ENCODE measurements around the gene TSFM.
A peak's percentile ranks its signal among the peaks of the same experiment; 100 is the strongest.

TSFM gene

DNA sequence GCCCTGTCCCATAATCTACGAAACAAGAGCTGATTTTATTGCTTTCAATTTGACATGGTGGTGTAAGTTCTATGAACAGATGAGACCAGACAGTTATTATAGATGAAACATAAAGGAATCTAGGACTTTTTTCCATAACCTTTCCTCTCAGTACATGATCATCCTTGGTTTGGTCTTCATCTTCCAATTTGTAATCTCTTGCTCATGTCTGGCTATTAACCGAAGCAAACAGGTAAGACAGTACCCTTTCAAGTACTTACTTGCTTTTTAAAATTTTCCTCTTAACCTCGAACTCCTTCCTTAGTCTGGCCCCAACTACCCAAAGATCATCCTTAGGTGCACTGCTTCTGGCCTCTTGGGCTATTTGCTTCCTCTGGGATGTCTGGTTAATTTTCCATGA lies 36.6 kb upstream of the TSFM start:
- no peak for DNase-seq (ENCODE audit: low read depth)

GRCh38 chr12:57749061-57749460 lies 33.5 kb upstream of the TSFM start:
- DNase-seq (ENCODE audit: low read depth) = no peak

DNA sequence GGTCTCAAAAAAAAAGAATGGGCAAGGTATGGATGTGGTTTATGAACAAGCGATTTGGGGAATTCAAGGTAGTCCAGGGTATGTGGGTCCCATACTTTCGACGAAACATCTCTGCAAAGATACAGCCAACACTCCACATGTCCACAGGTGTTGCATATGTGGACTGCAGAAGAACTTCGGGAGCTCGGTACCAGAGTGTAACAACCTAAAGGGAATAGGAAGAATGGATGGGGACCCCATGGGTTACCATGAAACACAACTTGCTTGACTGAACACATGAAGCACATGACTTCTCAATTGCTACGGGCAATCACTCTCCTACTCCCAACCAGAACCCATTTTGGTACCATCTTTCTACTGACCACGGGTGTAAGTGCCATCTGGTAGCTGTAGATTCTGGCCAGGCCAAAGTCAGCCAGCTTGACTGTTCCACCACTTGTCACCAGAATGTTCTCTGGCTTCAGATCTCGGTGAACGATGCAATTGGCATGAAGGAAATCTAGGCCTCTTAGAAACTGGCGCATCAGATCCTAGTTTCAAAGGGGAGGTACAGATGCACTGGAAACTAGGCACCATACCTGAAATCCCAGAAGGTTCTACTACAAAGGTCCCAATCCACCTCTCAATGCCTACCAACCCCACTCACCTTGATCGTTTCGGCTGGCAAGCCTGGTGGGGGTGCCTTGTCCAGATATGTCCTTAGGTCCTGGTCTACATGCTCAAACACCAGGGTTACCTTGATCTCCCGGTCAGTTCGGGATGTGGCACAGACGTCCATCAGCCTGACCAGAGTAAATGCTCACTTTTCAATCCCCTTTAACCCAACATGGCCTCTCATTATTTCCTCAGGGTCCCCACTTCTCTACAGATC lies 31.8 kb upstream of the TSFM start:
- DNase-seq (ENCODE audit: low read depth) = no peak

DNA sequence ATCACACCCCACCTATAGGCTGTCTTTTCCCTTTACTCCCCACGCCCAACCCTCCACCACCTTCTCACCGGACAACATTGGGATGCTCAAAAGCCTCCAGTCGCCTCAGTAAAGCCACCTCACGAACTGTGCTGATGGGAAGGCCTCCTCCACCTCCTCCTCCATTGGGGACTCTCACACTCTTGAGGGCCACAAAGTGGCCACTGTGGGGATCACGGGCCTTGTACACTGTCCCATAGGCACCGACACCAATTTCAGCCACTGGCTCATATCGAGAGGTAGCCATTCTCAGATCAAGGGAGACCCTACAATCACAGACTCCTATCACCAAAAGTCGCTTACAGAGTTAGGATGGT lies 31.2 kb upstream of the TSFM start:
- DNase-seq (ENCODE audit: low read depth) = no peak

- DNase-seq (ENCODE audit: low read depth) = peak; percentile 95
Observed at GRCh38 chr12:57751788-57752667, 30.6 kb upstream of the TSFM start, which contains the start of gene CDK4. CDK4 (minus strand) TSS chr12:57752310; CDS start chr12:57751717, 593 bp downstream.

- no peak for DNase-seq (ENCODE audit: low read depth)
Observed at GRCh38 chr12:57752668-57753000, 30.0 kb upstream of the TSFM start.

GRCh38 chr12:57753756-57754337 lies 28.7 kb upstream of the TSFM start:
- DNase-seq (ENCODE audit: low read depth) = no peak

GRCh38 chr12:57754411-57755193 lies 28.0 kb upstream of the TSFM start, which contains the start of gene MARCHF9:
MARCHF9 (plus strand) TSS chr12:57755103; CDS start chr12:57755529, 426 bp downstream.
- DNase-seq (ENCODE audit: low read depth) = no peak

GRCh38 chr12:57755194-57755453 lies 27.5 kb upstream of the TSFM start:
- no peak for DNase-seq (ENCODE audit: low read depth)

GRCh38 chr12:57755454-57756372 lies 26.9 kb upstream of the TSFM start:
- no peak for DNase-seq (ENCODE audit: low read depth)

GRCh38 chr12:57756406-57757341 lies 25.9 kb upstream of the TSFM start:
- no peak for DNase-seq (ENCODE audit: low read depth)

- no peak for DNase-seq (ENCODE audit: low read depth)
Observed at GRCh38 chr12:57757771-57758170, 24.8 kb upstream of the TSFM start.

- no peak for DNase-seq (ENCODE audit: low read depth)
Observed at GRCh38 chr12:57758552-57759359, 23.8 kb upstream of the TSFM start.

DNA sequence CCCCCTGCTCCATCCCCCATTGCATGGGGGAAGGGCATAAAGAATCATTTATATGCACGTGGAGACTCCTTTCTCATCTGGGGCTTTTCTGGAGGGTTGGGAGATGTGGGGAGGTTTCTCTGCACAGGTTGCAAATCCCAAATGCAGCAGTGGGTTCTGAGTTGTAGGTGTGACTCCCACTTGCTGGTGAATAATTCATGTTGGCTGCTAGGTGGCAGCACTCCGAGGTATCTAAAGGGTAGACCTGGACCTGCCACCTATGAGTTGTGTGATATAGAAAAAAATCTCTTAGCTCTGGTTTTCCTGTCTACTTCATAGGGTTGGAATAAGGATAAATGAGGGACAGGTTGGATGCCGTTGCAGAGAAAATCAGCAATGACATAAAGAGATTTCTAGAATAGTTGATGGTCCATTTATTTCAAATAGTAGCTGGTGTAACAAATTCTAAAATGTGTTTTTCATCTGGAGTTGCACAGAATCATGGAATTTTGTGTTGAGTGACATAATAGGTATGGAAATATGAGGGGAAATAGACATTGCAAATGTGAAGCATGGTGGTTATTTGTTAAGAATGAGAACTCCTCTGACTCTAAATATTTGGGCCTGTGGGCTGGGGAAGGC lies 23.1 kb upstream of the TSFM start:
- DNase-seq (ENCODE audit: low read depth) = no peak

- DNase-seq (ENCODE audit: low read depth) = no peak
Observed at GRCh38 chr12:57760347-57760982, 22.1 kb upstream of the TSFM start.

- no peak for DNase-seq (ENCODE audit: low read depth)
Observed at GRCh38 chr12:57761391-57761998, 21.1 kb upstream of the TSFM start.

GRCh38 chr12:57762463-57762862 lies 20.1 kb upstream of the TSFM start:
- no peak for DNase-seq (ENCODE audit: low read depth)
